Endothelial cell of umbilical vein (primary cell): ENCODE data around the gene AMIGO1. TPM values are rescaled to one million over a fixed set of nuclear protein-coding genes. Genes with fewer than 3 reads are reported as not detected.

Source experiments
- BruUV-seq: library from RNA; stranded (reverse); fragments of 400-500 nt; replicated peaks from 2 replicates; lab custom pipeline; 2021; lab: Mats Ljungman, UMichigan
- CTCF ChIA-PET: fragments of 300-600, 350-600 bp; sonication (Branson Sonifier 250); formaldehyde crosslinking; loops from one replicate; lab custom pipeline; 2021; ENCODE audit warnings: antibody characterized with exemption, inconsistent platforms; lab: Charles Lee
- POLR2A ChIA-PET: fragments of 300-600, 350-600 bp; sonication (Branson Sonifier 250); formaldehyde crosslinking; loops from one replicate; lab custom pipeline; 2021; ENCODE audit warnings: antibody characterized with exemption, inconsistent platforms; lab: Charles Lee
- DNase-seq: peaks from one replicate; pipeline ENCODE4 v3.0.0-alpha.2; 2011; ENCODE audit warnings: low read depth, low spot score
- FAIRE-seq: peaks from 2 replicates; lab custom pipeline; 2011; peaks lifted over from hg19 to GRCh38; lab: Jason Lieb, UNC
- H2AFZ ChIP-seq: 2 replicates; pipeline ENCODE4 v1.6.0; 2012; ENCODE audit warnings: low read depth, low read length, control low read depth, inconsistent platforms
- H3K27ac ChIP-seq: 2 replicates; pipeline ENCODE4 v1.5.1; 2011; ENCODE audit warnings: low read depth, mild to moderate bottlenecking, control low read depth, low read length, moderate library complexity; ENCODE audit not compliant: insufficient read depth
- H3K27me3 ChIP-seq, 2 experiments: 2 replicates each; pipeline versions ENCODE4 v1.6.0 to v1.6.1; 2011; ENCODE audit warnings: low read length in 2 of 2, mixed read lengths in 1 of 2; ENCODE audit not compliant: control insufficient read depth in 2 of 2, insufficient read depth in 2 of 2
- H3K36me3 ChIP-seq, 2 experiments: 2 replicates in 1 of 2; 3 replicates in 1 of 2; pipeline ENCODE4 v1.5.1; 2011; ENCODE audit warnings: low read length in 2 of 2, mild to moderate bottlenecking in 1 of 2, moderate library complexity in 1 of 2; ENCODE audit not compliant: control insufficient read depth in 2 of 2, insufficient read depth in 2 of 2; ENCODE audit errors: extremely low read depth in 1 of 2
- H3K4me1 ChIP-seq: 3 replicates; pipeline ENCODE4 v1.5.1; 2011; ENCODE audit warnings: mild to moderate bottlenecking, low read length; ENCODE audit not compliant: control insufficient read depth, insufficient read depth; ENCODE audit errors: extremely low read depth
- H3K4me2 ChIP-seq: 2 replicates; pipeline ENCODE4 v1.6.1; 2011; ENCODE audit warnings: low read length, control low read depth, mixed read lengths; ENCODE audit not compliant: insufficient read depth
- H3K4me3 ChIP-seq, 3 experiments: fragments of 200-600 bp in 1 of 3; sonication (generic), shearing (Covaris generic) in 1 of 3; replicated peaks in 1 of 3; 2 replicates each; pipeline ENCODE4 v1.5.1; 2011 to 2016; ENCODE audit warnings: control low read depth in 3 of 3, low read length in 3 of 3, mild to moderate bottlenecking in 2 of 3, inconsistent platforms in 1 of 3, low read depth in 1 of 3, moderate library complexity in 1 of 3; ENCODE audit not compliant: insufficient read depth in 1 of 3
- H3K79me2 ChIP-seq: 2 replicates; pipeline ENCODE4 v1.6.0; 2012; ENCODE audit warnings: low read length, inconsistent platforms; ENCODE audit not compliant: control insufficient read depth, insufficient read depth
- H3K9ac ChIP-seq: replicated peaks from 2 replicates; pipeline ENCODE3; 2011; ENCODE audit warnings: low read length, control low read depth; ENCODE audit not compliant: insufficient read depth; ENCODE audit errors: extremely low read depth
- H3K9me1 ChIP-seq: replicated peaks from 3 replicates; pipeline ENCODE4 v1.6.0; 2011; ENCODE audit warnings: mild to moderate bottlenecking, low read length; ENCODE audit not compliant: control insufficient read depth, insufficient read depth; ENCODE audit errors: extremely low read depth
- H3K9me3 ChIP-seq: replicated peaks from 2 replicates; pipeline ENCODE4 v1.5.1; 2012; ENCODE audit warnings: low read length, inconsistent platforms; ENCODE audit not compliant: control insufficient read depth, insufficient read depth
- H4K20me1 ChIP-seq: replicated peaks from 2 replicates; pipeline ENCODE3; 2011; ENCODE audit warnings: mild to moderate bottlenecking, low read length; ENCODE audit not compliant: control insufficient read depth, insufficient read depth; ENCODE audit errors: extremely low read depth
- CTCF ChIP-seq, 2 donors: IDR thresholded peaks; 1 replicate in 1 of 2; 2 replicates in 1 of 2; pipeline ENCODE4 v1.5.1; 2011; ENCODE audit warnings: low read length in 2 of 2, mild to moderate bottlenecking in 2 of 2, moderate library complexity in 2 of 2, control low read depth in 1 of 2, inconsistent platforms in 1 of 2, low read depth in 1 of 2; ENCODE audit not compliant: insufficient read depth in 1 of 2; ENCODE audit errors: extremely low read depth in 1 of 2
- EZH2 ChIP-seq: IDR thresholded peaks from 2 replicates; pipeline ENCODE4 v1.6.1; 2012; ENCODE audit warnings: borderline replicate concordance, low read depth, mild to moderate bottlenecking, moderate library complexity, low read length, inconsistent platforms; ENCODE audit not compliant: severe bottlenecking
- FOS ChIP-seq: IDR thresholded peaks from 2 replicates; pipeline ENCODE4 v1.6.1; 2011; ENCODE audit warnings: mild to moderate bottlenecking, low read length, moderate library complexity, borderline replicate concordance; ENCODE audit not compliant: insufficient read depth
- GATA2 ChIP-seq: IDR thresholded peaks from 2 replicates; pipeline ENCODE4 v1.7.0; 2011; ENCODE audit warnings: low read depth, mild to moderate bottlenecking, moderate library complexity, mixed read lengths, low read length; ENCODE audit not compliant: insufficient read length, insufficient read depth
- JUN ChIP-seq: IDR thresholded peaks from 2 replicates; pipeline ENCODE4 v1.6.1; 2011; ENCODE audit warnings: borderline replicate concordance, low read depth; ENCODE audit not compliant: insufficient read length, insufficient read depth
- MAX ChIP-seq: IDR thresholded peaks from 2 replicates; pipeline ENCODE4 v1.6.1; 2011; ENCODE audit not compliant: insufficient read depth, insufficient read length
- MYC ChIP-seq: IDR thresholded peaks from one replicate; pipeline ENCODE4 v1.6.1; 2011; ENCODE audit warnings: mild to moderate bottlenecking, low read depth, low read length
- POLR2A ChIP-seq: IDR thresholded peaks from 2 replicates; pipeline ENCODE4 v1.6.1; 2012; ENCODE audit warnings: low read depth, mild to moderate bottlenecking, control low read depth, low read length
- POLR2AphosphoS5 ChIP-seq: IDR thresholded peaks from 2 replicates; pipeline ENCODE4 v1.6.1; 2012; ENCODE audit warnings: low read depth, mild to moderate bottlenecking, control low read depth, low read length, moderate library complexity; ENCODE audit not compliant: insufficient read depth
- dilution Hi-C: fragments of 300-500 bp; cut with MboI; formaldehyde crosslinking; loops from one replicate; pipeline ENCODE4 v1.15.0; 2019; ENCODE audit warnings: low sequenced_read_pairs; ENCODE audit not compliant: extremely low pct_ligation_motif_present
- intact Hi-C: fragments of 100-400 bp; cut with micrococcal nuclease; formaldehyde crosslinking; loops from one replicate; pipeline ENCODE4 v1.10.0; 2022
- polyA plus RNA-seq, 4 experiments: library from polyadenylated mRNA; depleted of rRNA in 3 of 4; stranded (reverse) in 3 of 4; unstranded in 1 of 4; fragments of >200 nt; gene quantifications; 2 replicates each; pipeline versions ENCODE4 v1.2.1 to v1.2.3, GENCODE V29; 2011 to 2012; ENCODE audit warnings: missing spikeins in 1 of 4
- total RNA-seq: library from RNA; stranded (reverse); gene quantifications from 2 replicates; pipeline ENCODE4 v1.2.3, GENCODE V29; 2021

AMIGO1 gene
- total and polyA plus RNA-seq, 2 donors (not counting 3 experiments of a cell fraction or from before 2014, with no cell fraction given), result 0.80 to 0.88 TPM

GRCh38 chr1:109516872-109517271, 7.3 kb upstream of the AMIGO1 start:
- intact Hi-C loops, result no loop called here
- BruUV-seq, result no TSS peak
- CTCF ChIA-PET, result interaction anchor here (1.1 to 3.2 kb wide), 7 partner anchors 10 to 123 kb away, joined by 3 to 18 read pairs (median 9); partner anchors contain the start of gene CYB561D1
- POLR2A ChIA-PET, result no interaction called here
- no peak for FAIRE-seq
- Histone ChIP-seq H3K36me3 (no peaks in the 10 kb centered on the region), H3K9me3 (no peaks in the 10 kb centered on the region), H2AFZ (no peak overlapping the region), H3K9me1 (no peaks in the 10 kb centered on the region), H3K4me2 (no peak overlapping the region), H3K4me3 (no peak overlapping the region), H4K20me1 (no peaks in the 10 kb centered on the region), H3K27ac (no peak overlapping the region), H3K27me3 (peaks cover 5 to 16% of the 10 kb centered on the region in 2 experiments), H3K4me1 (no peaks in the 10 kb centered on the region), H3K9ac (no peak overlapping the region), H3K79me2 (no peaks in the 10 kb centered on the region)
- no peak for TF ChIP-seq CTCF (IDR thresholded peaks at IDR 0.05; ENCODE audit: extremely low read depth in 1 of 2, insufficient read depth in 1 of 2, low read depth in 1 of 2, low read length in 2 of 2)
- TF ChIP-seq MYC, result no peak
- no peak for TF ChIP-seq JUN
- TF ChIP-seq POLR2AphosphoS5, result no peak
- TF ChIP-seq GATA2, result no peak
- no peak for TF ChIP-seq POLR2A
- no peak for TF ChIP-seq FOS
- TF ChIP-seq MAX, result no peak
- TF ChIP-seq EZH2, result no peak
- dilution Hi-C loops, result no loop called here
- DNase-seq, result no peak
